ENCODE results near the gene CD302.

- TF ChIP-seq EZH2 (IDR thresholded peaks at IDR 0.05; ENCODE audit: borderline replicate concordance, control insufficient read depth, low read depth, low read length): no peak
- TF ChIP-seq SPI1 (IDR thresholded peaks at IDR 0.05; ENCODE audit: borderline replicate concordance, insufficient read depth, low read depth, low read length): no peak
- no peak for TF ChIP-seq FOXM1 (IDR thresholded peaks at IDR 0.05; ENCODE audit: low read depth, low read length)
- TF ChIP-seq ZNF274 (IDR thresholded peaks at IDR 0.05; ENCODE audit: insufficient read depth, insufficient read length): no peak
- no peak for TF ChIP-seq MYC (IDR thresholded peaks at IDR 0.05; ENCODE audit: insufficient read depth, insufficient read length, insufficient replicate concordance, low read length, severe bottlenecking)
- no peak for TF ChIP-seq POLR2A (IDR thresholded peaks at IDR 0.05; ENCODE audit: low read depth, low read length)
- TF ChIP-seq, protein P1, sequence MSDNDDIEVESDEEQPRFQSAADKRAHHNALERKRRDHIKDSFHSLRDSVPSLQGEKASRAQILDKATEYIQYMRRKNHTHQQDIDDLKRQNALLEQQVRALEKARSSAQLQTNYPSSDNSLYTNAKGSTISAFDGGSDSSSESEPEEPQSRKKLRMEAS (IDR thresholded peaks at IDR 0.05; ENCODE audit: low read depth, low read length): no peak
- no peak for TF ChIP-seq NRF1 (conservative IDR thresholded peaks at IDR 0.05; ENCODE audit: low read depth, low read length)
- no peak for TF ChIP-seq PML (IDR thresholded peaks at IDR 0.05; ENCODE audit: low read length)
- no peak for TF ChIP-seq POLR2AphosphoS5 (IDR thresholded peaks at IDR 0.05; ENCODE audit: low read length)
- TF ChIP-seq, protein P2, sequence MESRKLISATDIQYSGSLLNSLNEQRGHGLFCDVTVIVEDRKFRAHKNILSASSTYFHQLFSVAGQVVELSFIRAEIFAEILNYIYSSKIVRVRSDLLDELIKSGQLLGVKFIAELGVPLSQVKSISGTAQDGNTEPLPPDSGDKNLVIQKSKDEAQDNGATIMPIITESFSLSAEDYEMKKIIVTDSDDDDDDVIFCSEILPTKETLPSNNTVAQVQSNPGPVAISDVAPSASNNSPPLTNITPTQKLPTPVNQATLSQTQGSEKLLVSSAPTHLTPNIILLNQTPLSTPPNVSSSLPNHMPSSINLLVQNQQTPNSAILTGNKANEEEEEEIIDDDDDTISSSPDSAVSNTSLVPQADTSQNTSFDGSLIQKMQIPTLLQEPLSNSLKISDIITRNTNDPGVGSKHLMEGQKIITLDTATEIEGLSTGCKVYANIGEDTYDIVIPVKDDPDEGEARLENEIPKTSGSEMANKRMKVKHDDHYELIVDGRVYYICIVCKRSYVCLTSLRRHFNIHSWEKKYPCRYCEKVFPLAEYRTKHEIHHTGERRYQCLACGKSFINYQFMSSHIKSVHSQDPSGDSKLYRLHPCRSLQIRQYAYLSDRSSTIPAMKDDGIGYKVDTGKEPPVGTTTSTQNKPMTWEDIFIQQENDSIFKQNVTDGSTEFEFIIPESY (IDR thresholded peaks at IDR 0.05): no peak
- no peak for TF ChIP-seq CTCF (IDR thresholded peaks at IDR 0.05 in 2 of 3, conservative IDR thresholded peaks at IDR 0.05 in 1 of 3; ENCODE audit: control insufficient read depth in 2 of 3, extremely low read depth in 1 of 3, insufficient read depth in 1 of 3, low read depth in 3 of 3, low read length in 3 of 3)
- no peak for TF ChIP-seq ASH2L (IDR thresholded peaks at IDR 0.05; ENCODE audit: borderline replicate concordance, low read depth)
- TF ChIP-seq NFYB (IDR thresholded peaks at IDR 0.05; ENCODE audit: insufficient read depth, low read depth, low read length): no peak
Observed at GRCh38 chr2:159742846-159743245, 55.2 kb downstream of the CD302 start.
